Esophagus squamous epithelium (tissue), 4 donors: ENCODE data around the gene C19orf12.

Experiments used
- CTCF ChIP-seq, 6 experiments: fragments of 450-650 bp in 4 of 6; fragments of 200-600 bp in 2 of 6; sonication (generic) in 2 of 6; IDR thresholded peaks; one replicate each; pipeline ENCODE4 v1.5.1; 2016 to 2019; ENCODE audit warnings: antibody characterized with exemption in 6 of 6, mild to moderate bottlenecking in 4 of 6, moderate library complexity in 4 of 6
- POLR2A ChIP-seq, 4 donors: fragments of 450-650 bp; IDR thresholded peaks; one replicate each; pipeline ENCODE4 v1.6.1; 2017; ENCODE audit warnings: antibody characterized with exemption in 4 of 4, mild to moderate bottlenecking in 4 of 4, moderate library complexity in 3 of 4

- TF ChIP-seq CTCF (IDR thresholded peaks at IDR 0.05) (no peak), POLR2A (IDR thresholded peaks at IDR 0.05) (no peak)
Observed at GRCh38 chr19:29735829-29736228, 20.8 kb upstream of the C19orf12 start.
